IMR-90 (cell line): ENCODE measurements around the gene TSEN54.

ENCODE experiments used
- TF ChIP-seq, protein P1 (sequence below): conservative IDR thresholded peaks from 2 replicates; pipeline ENCODE4 v1.5.1; 2012; ENCODE audit warnings: mild to moderate bottlenecking, low read depth, low read length, improper control_type of control experiment
- TF ChIP-seq, protein P2 (sequence below): fragments of 150-350 bp; IDR thresholded peaks from 2 replicates; pipeline ENCODE4 v1.6.1; 2016; ENCODE audit warnings: low read depth, mild to moderate bottlenecking, low read length, moderate library complexity, borderline replicate concordance

DNA sequence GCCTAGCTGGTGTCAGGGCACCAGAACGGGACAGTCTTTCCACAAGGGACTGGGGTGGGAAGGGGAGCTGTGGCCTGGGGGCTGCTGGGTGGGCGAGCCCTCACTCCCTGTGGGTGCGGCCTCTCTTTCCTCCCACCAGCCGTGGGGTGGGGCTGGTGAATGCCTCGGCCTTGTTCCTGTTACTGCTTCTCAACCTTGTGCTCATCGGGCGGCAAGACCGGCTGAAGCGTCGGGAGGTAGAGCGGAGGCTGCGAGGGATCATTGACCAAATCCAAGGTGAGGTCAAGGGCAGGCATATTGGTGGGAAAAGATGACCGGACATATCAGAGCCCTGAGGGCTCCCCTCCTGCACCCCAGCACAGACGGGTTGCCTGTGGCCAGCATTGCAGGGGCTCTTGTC, 30.2 kb upstream of the TSEN54 start:
- TF ChIP-seq, protein P1, sequence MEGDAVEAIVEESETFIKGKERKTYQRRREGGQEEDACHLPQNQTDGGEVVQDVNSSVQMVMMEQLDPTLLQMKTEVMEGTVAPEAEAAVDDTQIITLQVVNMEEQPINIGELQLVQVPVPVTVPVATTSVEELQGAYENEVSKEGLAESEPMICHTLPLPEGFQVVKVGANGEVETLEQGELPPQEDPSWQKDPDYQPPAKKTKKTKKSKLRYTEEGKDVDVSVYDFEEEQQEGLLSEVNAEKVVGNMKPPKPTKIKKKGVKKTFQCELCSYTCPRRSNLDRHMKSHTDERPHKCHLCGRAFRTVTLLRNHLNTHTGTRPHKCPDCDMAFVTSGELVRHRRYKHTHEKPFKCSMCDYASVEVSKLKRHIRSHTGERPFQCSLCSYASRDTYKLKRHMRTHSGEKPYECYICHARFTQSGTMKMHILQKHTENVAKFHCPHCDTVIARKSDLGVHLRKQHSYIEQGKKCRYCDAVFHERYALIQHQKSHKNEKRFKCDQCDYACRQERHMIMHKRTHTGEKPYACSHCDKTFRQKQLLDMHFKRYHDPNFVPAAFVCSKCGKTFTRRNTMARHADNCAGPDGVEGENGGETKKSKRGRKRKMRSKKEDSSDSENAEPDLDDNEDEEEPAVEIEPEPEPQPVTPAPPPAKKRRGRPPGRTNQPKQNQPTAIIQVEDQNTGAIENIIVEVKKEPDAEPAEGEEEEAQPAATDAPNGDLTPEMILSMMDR: no peak
- TF ChIP-seq, protein P2, sequence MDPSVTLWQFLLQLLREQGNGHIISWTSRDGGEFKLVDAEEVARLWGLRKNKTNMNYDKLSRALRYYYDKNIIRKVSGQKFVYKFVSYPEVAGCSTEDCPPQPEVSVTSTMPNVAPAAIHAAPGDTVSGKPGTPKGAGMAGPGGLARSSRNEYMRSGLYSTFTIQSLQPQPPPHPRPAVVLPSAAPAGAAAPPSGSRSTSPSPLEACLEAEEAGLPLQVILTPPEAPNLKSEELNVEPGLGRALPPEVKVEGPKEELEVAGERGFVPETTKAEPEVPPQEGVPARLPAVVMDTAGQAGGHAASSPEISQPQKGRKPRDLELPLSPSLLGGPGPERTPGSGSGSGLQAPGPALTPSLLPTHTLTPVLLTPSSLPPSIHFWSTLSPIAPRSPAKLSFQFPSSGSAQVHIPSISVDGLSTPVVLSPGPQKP: no peak
